HepG2 (cell line): ENCODE data around the gene TGFBI. TPM values are rescaled to one million over a fixed set of nuclear protein-coding genes. Genes with fewer than 3 reads are reported as not detected.

ENCODE experiments used
- ATAC-seq: fragments of 200-7000 bp; cut with Tn5 transposase; 3 replicates; pipeline ENCODE4 v1.9.1; 2020; ENCODE audit warnings: mild to moderate bottlenecking, moderate library complexity
- BruUV-seq: library from RNA; stranded (reverse); fragments of 400-500 nt; replicated peaks from 2 replicates; lab custom pipeline; 2021; lab: Mats Ljungman, UMichigan
- CTCF ChIA-PET: fragments of 300-600 bp; formaldehyde crosslinking; extraction: SDS; loops from one replicate; lab custom pipeline; 2021; ENCODE audit warnings: low total read pairs, inconsistent platforms, low intra/inter-chr PET ratio; lab: Yijun Ruan, JAX
- POLR2A ChIA-PET: fragments of 350-600 bp; sonication (Branson Sonifier 250); formaldehyde crosslinking; loops from one replicate; lab custom pipeline; 2020; ENCODE audit warnings: antibody characterized with exemption, inconsistent platforms; lab: Yijun Ruan, JAX
- DNase-seq: peaks from one replicate; pipeline ENCODE4 v3.0.0-alpha.2; 2015; ENCODE audit warnings: low spot score
- FAIRE-seq: peaks from 3 replicates; lab custom pipeline; 2011; peaks lifted over from hg19 to GRCh38; lab: Jason Lieb, UNC
- H2AFZ ChIP-seq: one replicate; pipeline ENCODE4 v1.6.1; 2011; ENCODE audit warnings: low read length, inconsistent platforms
- H3K27ac ChIP-seq: fragments of 300-600 bp; 3 replicates; pipeline ENCODE4 v1.8.0; 2011; ENCODE audit warnings: mixed run types, mild to moderate bottlenecking, mixed read lengths, low read length, inconsistent platforms; ENCODE audit not compliant: insufficient read depth; ENCODE audit errors: extremely low read length
- H3K27me3 ChIP-seq, 2 experiments: fragments of 200-600 bp in 1 of 2; 2 replicates in 1 of 2; 3 replicates in 1 of 2; pipeline versions ENCODE4 v1.6.0 to v1.8.0; 2011; ENCODE audit warnings: low read length in 2 of 2, mild to moderate bottlenecking in 2 of 2, moderate library complexity in 2 of 2, inconsistent platforms in 1 of 2; ENCODE audit not compliant: insufficient read depth in 2 of 2, control insufficient read depth in 1 of 2
- H3K36me3 ChIP-seq, 2 experiments: fragments of 200-600 bp in 1 of 2; replicated peaks in 1 of 2; 2 replicates in 1 of 2; 3 replicates in 1 of 2; pipeline versions ENCODE4 v1.5.1 to v1.8.0; 2011; ENCODE audit warnings: low read length in 2 of 2, inconsistent platforms in 1 of 2; ENCODE audit not compliant: insufficient read depth in 2 of 2, control insufficient read depth in 1 of 2
- H3K4me1 ChIP-seq: 2 replicates; pipeline ENCODE4 v1.5.1; 2012; ENCODE audit warnings: low read length, inconsistent platforms; ENCODE audit not compliant: insufficient read depth
- H3K4me2 ChIP-seq: 2 replicates; pipeline ENCODE4 v1.6.0; 2011; ENCODE audit warnings: low read depth, low read length, inconsistent platforms
- H3K4me3 ChIP-seq, 3 experiments: fragments of 200-600 bp in 1 of 3; sonication (generic), shearing (Covaris generic) in 1 of 3; replicated peaks in 1 of 3; 2 replicates each; pipeline ENCODE4 v1.5.1; 2011 to 2016; ENCODE audit warnings: low read length in 3 of 3, inconsistent platforms in 2 of 3, low read depth in 2 of 3, mild to moderate bottlenecking in 2 of 3, control low read depth in 1 of 3, mixed read lengths in 1 of 3; ENCODE audit not compliant: insufficient read depth in 1 of 3
- H3K79me2 ChIP-seq: one replicate; pipeline ENCODE4 v1.6.1; 2011; ENCODE audit warnings: low read length, inconsistent platforms; ENCODE audit not compliant: insufficient read depth
- H3K9ac ChIP-seq: 2 replicates; pipeline ENCODE4 v1.6.0; 2011; ENCODE audit warnings: mild to moderate bottlenecking, low read depth, low read length, inconsistent platforms; ENCODE audit not compliant: insufficient read depth
- H3K9me3 ChIP-seq: 2 replicates; pipeline ENCODE4 v1.5.1; 2012; ENCODE audit warnings: mild to moderate bottlenecking, low read length
- H4K20me1 ChIP-seq: 2 replicates; pipeline ENCODE4 v1.6.0; 2011; ENCODE audit warnings: inconsistent platforms, mild to moderate bottlenecking, low read length, moderate library complexity; ENCODE audit not compliant: insufficient read depth
- AGO2 ChIP-seq: fragments of 200-400 bp; formaldehyde crosslinking; optimal IDR thresholded peaks from 2 replicates; pipeline ENCODE3; 2017; ENCODE audit warnings: mild to moderate bottlenecking, low read depth, low read length, moderate library complexity
- NFAT5 ChIP-seq: sonication (generic); formaldehyde crosslinking; IDR thresholded peaks from 2 replicates; pipeline ENCODE4 v1.4.0; 2020; ENCODE audit warnings: missing genetic modification reagents
- ZNF672 ChIP-seq: sonication (generic); formaldehyde crosslinking; IDR thresholded peaks from 2 replicates; pipeline ENCODE4 v1.8.1; 2022; ENCODE audit warnings: missing genetic modification reagents
- ZNF687 ChIP-seq: sonication (generic); formaldehyde crosslinking; IDR thresholded peaks from 2 replicates; pipeline ENCODE4 v1.5.1; 2020; ENCODE audit warnings: mild to moderate bottlenecking, missing genetic modification reagents, moderate library complexity
- WGBS: methylation state at CpG from one replicate; pipeline ENCODE4 v1.1.6; 2017; ENCODE audit warnings: low lambda C conversion rate; 5-methylcytosine and 5-hydroxymethylcytosine counted together
- in situ Hi-C: cut with HindIII; loops from 2 replicates; pipeline ENCODE4 v1.10.0; 2017; ENCODE audit warnings: low pct_unique_long_range_greater_than_20kb; ENCODE audit not compliant: extremely low pct_ligation_motif_present
- intact Hi-C: fragments of 100-400 bp; cut with micrococcal nuclease; formaldehyde crosslinking; loops from one replicate; pipeline ENCODE4 v1.10.0; 2022; ENCODE audit not compliant: unreplicated experiment
- polyA plus RNA-seq, 8 experiments: library from polyadenylated mRNA; depleted of rRNA in 3 of 8; stranded (reverse) in 7 of 8; unstranded in 1 of 8; fragments of >200 nt; fragmentation: Illumina TruSeq in 4 of 8; extraction: Trizol in 4 of 8; gene quantifications; 2 replicates each; pipeline versions ENCODE4 v1.2.1 to v1.2.3, GENCODE V29; 2011 to 2016; ENCODE audit warnings: low read depth in 4 of 8, missing spikeins in 1 of 8, mixed read lengths in 1 of 8; ENCODE audit not compliant: insufficient read depth in 1 of 8
- total RNA-seq, 5 experiments: library from RNA; depleted of rRNA; stranded (reverse); fragments of >200 nt; fragmentation: Illumina TruSeq; extraction: Trizol; gene quantifications; 2 replicates each; pipeline ENCODE4 v1.2.3, GENCODE V29; 2016; ENCODE audit warnings: low read depth in 1 of 5

The TGFBI gene
- total and polyA plus RNA-seq, 2 of the 13 experiments (the other 11 are each of a cell fraction or from before 2014, with no cell fraction given) = 275 to 457 TPM

GRCh38 chr5:136051486-136052220 is 22.9 kb downstream of the TGFBI start:
- Histone ChIP-seq H4K20me1 (no peaks in the 10 kb centered on the region), H3K9ac (peak overlapping the region; percentile 66; the same call in 1 of the 2 replicates), H3K27ac (peak overlapping the region; percentile 94), H3K4me2 (no peak overlapping the region), H3K4me3 (no peak overlapping the region), H3K9me3 (no peaks in the 10 kb centered on the region), H3K79me2 (no peaks in the 10 kb centered on the region), H3K4me1 (peaks cover 54% of the 10 kb centered on the region), H2AFZ (no peak overlapping the region), H3K36me3 (peaks cover 34 to 65% of the 10 kb centered on the region in 2 experiments), H3K27me3 (no peaks in the 10 kb centered on the region)
- POLR2A ChIA-PET = interaction anchor here (1.0 to 7.9 kb wide), 3 partner anchors 16 to 78 kb away, joined by 4 to 129 read pairs (median 96); partner anchors contain the start of gene TGFBI
- ATAC-seq (no peak), FAIRE-seq (no peak), DNase-seq (no peak)
- BruUV-seq = no TSS peak
- in situ Hi-C loops = no loop called here
- CTCF ChIA-PET = no interaction called here
- 92% methylated on average over 9 of the region's 12 CpGs for WGBS
- intact Hi-C loops = loop anchor here (2.0 kb wide), 1 partner anchor 19 kb away; no protein-coding TSS in a partner anchor
- TF ChIP-seq AGO2 (peak; percentile 23), ZNF672 (CRISPR knock-in tag) (no peak), ZNF687 (CRISPR knock-in tag) (peak; percentile 37; the same call in 1 of the 2 replicates), NFAT5 (CRISPR knock-in tag) (0 out of 2 replicates have a peak, but pooled peaks have one; percentile 39)
